Activated T-cell treated with anti-CD3 and anti-CD28 coated beads, Interleukin-2, amount 50 U/mL, for 48 hours (primary cell): Measurements from ENCODE around the gene SCRT2.

Experiments used
- DNase-seq, 2 experiments: peaks; one replicate each; pipeline ENCODE4 v3.0.0-alpha.2; 2020

The SCRT2 gene

GRCh38 chr20:623021-623420, 52.6 kb downstream of the SCRT2 start:
- DNase-seq: no peak

GRCh38 chr20:622161-622560, 53.4 kb downstream of the SCRT2 start:
- no peak for DNase-seq

- DNase-seq: no peak
Measured at GRCh38 chr20:621125-621756, 54.4 kb downstream of the SCRT2 start.

- no peak for DNase-seq
Measured at GRCh38 chr20:620246-620645, 55.4 kb downstream of the SCRT2 start.

- no peak for DNase-seq
Measured at GRCh38 chr20:618980-619379, 56.6 kb downstream of the SCRT2 start.

GRCh38 chr20:617934-618690, 57.5 kb downstream of the SCRT2 start:
- no peak for DNase-seq

GRCh38 chr20:615514-615913, 60.1 kb downstream of the SCRT2 start:
- no peak for DNase-seq

GRCh38 chr20:611843-612185, 63.8 kb downstream of the SCRT2 start:
- no peak for DNase-seq
